NCI-H526 (cell line): ENCODE results near the gene KCNQ1.

Experiments used
- DNase-seq, 2 experiments: peaks; one replicate each; lab custom pipeline; 2025; lab: John Stamatoyannopoulos, UW

The KCNQ1 gene

DNA sequence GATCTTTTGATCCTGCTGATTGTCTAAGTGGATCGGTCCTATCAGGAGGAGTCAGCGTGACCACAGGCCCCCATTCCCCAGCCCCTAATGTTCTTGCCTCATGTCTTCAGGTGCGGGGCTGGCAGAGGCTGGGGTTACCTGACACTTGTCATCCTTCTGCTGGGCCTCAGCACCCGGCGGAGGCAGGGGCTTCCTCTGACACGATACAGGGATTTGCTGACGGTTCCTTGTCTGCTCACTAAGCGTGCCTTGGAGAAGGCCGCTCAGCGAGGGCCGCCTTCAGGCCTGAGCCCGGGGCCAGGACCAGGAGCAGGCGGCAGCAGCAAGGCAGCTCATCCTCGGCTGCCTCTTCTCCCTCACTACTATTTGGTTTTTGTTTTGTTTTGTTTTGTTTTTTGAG lies 300.7 kb downstream of the KCNQ1 start:
- no peak for DNase-seq

DNA sequence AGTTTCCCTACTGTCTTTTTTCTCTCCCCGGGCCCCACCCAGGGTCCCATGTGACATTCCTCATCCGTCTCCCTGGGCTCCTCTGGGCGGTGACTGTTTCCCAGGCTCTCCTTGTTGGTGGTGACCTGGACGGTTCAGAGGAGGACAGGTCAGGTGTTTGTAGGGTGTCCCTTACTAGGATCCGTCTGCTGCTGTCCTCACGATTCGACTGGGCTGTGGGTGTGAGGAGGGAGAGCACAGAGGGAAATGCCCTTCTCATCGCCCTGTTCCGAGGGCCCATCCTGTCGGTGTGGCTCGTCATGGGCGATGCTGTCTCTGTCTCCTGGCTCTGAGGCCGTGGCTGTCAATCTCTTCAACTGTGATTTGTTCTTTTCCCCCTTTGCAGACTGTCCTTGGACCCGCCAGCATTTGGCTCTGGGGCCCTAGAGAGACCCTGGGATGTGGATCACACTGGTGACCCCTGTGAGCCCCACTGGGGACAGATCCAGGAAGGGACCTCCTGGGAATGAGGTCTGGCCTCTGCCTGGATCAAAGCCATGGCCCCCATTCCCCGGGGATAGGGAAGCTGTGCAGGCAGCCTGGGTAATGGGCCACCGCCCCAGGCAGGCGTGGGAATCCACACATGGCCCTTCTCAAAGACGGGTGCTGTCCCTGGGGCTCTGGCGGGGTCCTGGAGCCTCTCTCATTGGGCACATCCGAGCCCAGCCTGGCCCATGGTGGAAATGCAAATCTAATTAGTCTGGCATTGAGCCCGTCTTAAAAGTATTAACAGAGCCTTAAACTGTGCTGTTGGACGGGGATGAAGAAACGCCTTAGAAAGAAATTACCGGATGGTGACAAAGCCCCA lies 301.8 kb downstream of the KCNQ1 start:
- no peak for DNase-seq

DNA sequence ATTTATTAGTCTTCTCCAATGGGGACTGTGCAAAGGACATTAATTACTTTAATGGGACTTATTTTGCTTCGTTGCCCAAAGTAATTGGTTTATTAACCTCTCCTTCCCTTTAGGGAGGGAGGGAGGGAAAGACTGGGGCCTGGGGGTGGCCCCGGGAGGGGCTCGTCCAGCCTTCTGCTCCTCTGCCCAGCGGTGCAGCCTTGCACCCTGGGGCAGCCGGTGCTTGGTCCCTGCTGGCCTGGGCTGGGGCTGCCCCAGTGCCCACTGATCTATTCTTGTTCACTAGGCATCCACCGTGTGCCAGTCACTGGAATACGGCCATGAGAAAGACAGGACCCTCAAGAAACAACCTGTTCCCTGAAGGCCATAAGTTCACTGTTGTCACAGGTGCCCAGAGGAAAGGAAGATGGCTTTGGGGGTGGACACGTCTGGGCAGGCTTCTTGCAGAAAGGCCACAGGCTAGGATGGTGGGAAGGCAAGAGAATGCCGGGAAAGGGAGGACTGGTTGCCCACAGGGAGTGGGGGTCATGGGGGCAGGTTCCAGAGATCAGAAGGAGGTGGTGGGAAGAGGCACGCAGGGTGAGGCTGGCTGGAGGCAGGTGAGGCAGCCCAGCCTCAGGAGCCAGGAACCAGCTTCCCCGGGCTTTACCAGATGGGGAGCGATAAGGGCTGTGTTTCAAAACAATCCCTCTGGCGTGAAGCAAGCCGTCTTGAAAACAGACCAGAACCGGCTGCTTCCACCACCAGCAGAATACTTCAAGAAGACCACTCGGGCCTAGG lies 302.6 kb downstream of the KCNQ1 start:
- DNase-seq = no peak

DNA sequence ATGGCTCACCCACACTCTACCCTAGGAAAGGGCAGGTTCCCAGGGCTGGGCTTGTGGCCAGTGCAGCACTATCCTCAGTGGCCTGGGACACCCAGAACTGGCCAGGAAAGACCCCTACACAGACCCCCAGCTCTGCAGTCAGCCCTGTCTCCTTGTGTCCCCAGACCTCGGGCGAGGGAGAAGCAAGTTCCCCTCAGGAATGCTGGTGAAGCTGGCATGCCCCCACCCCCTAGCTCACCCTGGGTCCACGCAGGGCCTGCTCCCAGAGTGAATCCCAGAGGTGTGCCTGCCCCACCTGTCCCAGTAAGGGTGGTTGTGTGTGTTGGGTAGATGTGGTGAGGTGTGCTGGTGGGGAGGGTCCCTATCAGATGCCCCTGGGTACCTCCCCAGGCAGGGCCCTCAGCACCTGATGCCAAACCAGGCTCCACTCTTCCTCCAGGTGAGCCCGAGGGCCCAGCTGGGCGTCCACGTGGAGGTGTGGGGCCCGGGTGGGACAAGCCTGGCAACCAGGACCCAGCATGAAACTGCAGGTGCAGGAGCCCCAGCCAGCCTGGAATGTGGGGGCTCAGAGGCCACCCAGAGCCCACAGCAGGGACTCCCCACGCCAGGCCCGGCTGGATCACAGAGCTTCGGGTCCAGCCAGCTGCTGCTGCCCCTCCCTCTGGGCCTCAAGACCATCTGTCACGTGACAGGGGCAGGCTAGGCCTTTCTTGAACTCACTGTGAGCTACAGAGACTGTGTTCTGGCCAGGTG lies 303.4 kb downstream of the KCNQ1 start:
- no peak for DNase-seq

DNA sequence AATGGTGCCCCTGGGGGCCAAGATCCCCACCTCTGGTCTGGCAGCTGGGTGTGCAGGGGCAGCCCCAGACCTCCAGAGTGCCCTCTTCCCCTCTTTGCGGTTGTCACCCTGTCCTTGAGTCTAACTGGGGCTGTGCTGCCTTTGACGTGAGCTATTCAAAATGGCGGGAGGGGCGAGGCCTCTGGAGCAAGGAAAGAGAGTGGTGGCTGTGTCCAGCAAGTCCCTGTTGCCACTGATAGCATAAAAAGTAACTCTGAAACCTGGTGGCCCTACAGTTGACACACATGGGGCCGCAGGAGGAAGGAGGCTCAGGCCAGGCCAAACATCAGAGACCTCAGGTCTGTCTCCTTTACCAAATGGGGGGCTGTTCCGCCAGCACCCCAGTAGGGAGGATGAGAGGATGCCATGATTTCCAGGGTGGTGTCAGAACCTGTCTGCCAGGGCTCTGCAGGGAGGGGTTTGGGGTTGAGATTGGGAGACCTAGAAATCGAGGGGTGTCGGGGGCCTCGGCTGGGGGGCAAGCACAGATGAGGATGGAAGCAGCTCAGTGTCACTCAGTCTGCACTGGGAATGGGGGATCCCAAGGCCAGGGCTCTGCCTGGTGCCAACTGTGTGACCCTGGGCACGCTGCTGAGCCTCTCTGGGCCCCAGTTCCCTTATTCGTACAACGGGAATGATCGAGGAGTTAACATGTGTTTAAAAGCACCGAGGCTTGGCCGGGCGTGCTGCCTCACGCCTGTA lies 304.2 kb downstream of the KCNQ1 start:
- no peak for DNase-seq

DNA sequence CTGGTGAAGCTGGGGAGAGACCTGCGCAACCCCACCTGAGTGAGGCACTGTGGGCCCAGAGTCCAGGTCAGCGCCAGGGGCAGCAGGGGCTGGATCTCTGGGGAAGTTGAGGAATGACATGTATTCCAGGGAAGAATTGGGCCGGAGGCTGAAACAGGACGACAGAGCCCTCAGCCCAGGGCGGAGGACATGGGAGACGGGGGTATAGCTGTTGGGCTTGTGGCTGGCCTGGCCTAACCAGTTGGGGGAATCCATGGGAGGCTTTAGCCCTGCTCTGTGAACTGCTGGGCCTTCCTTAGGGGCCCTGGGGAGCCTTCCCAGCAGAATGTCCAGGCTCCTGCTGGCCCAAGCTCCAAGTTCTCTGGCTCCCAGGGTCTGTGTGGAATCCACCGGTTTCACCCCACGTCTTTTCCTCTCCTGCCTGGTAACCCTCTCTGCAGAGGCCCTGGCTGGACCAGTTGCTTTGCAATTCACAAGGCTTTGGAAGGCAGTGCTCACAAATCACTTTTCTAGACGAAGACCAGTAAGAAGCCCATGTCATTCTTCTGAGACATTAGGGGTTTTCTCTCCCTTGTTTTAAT lies 305.4 kb downstream of the KCNQ1 start:
- no peak for DNase-seq

DNA sequence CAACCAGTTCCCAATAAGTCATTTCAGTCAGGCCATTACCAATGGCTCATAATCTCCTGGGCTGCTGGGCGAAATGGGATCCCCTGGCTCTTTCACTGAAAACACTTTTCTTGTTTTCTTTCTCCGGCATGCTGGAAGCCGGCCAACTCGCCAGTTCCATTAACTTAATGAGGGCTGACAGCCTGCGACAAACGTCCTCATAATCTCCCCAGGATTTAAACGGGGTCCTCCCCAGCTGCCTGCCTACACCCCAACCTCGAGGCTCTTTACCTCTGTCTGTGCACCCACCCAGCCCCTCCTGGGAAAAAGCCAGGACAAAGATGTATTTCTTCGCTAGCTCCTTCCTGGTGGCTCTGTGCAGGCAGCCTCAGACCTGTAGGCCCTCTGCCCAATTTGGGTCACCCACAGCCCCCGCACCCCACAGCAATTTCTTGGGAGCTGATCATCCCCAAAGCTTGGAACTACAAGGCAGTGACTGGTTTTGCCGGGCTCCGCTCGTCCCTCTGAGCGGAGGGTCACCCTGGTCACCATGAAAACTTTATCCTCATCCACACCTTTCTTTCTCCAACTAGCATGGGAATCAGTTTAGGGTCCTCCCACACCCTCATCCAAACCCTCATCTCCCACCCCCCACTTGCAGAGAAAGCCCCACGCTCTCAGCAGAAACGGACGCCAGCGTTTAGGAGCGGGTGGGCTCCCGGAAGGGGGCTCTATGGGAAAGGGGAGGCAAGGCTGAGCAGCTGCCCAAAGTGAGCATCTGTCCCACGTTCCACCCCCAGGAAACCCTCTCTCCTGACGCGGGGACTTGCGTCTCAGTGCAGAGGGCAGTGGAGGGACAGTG lies 306.1 kb downstream of the KCNQ1 start:
- DNase-seq = no peak

DNA sequence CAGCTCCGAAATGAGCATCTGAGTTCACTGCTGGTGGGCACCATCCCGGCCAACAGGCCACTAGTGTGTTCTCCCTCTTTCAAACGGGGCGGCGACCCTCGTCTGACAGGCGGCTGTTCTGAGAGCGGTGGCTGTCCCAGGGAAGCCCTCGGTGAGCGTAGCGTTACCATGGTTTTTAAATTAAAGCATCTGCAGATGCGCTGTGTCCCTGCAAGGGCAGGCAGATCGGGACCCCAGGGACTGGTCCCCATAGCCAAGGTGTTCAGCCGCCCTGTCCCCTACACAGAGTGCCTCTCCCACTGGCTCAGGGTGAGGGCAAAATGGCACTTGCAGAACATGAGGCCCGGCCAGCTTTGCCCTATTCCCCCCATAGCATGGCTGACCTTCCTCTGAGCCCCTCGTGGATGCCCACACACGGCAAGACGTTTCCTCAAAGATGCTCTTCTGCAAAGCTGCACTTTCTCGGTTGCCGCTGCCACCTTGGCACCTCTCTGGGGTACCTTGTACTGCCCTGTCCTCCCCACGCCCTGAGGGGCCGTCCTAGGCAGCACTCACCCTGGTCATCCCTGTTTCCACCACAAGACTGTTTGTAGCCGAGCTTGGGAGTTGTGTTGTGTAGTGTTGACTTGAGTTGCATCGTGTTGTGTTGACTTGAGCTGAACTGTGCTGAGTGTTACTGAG lies 306.9 kb downstream of the KCNQ1 start:
- no peak for DNase-seq

DNA sequence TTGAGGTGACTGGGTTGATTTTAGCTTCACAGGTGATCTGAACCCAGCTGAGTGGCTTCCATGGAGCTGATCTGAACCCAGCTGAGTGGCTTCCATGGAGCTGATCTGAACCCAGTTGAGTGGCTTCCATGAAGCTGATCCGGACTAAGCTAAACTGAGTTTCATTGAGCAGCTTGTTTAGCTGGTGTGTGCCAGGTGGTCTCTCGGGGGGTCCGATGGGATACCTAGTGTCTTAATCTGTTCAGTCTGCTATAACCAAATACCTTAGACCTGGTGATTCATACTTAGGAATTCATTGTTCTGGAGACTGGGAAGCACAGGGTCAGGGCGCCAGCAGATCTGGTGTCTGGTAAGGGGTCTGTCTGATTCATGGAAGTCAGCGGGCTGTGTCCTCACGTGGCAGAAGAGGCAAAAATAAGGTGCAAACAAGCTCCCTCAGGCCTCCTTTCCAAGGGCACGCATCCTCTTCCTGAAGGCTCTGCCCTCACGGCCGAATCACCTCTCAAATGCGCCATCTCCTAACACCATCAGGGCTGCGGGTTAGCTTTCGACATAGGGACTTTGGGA lies 307.5 kb downstream of the KCNQ1 start:
- DNase-seq = no peak

DNA sequence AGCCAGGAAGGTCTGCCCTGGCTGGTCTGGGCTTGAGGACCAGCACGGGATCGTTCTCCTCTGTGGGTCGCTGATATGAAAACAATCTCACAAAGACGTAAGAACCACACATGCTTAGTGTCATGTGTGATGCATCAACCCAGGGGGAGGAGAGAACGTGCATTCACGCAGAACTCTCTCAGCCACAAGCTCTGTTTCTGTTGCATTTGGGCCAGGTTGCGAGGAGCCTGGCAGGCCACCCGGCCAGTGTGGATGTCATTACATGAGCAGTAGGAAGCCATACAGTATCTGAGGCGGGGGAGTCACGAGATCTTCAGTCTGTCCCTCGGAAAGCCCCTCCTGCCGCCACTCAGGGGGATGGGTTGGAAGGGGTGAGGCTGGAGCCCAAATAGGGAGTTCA lies 308.1 kb downstream of the KCNQ1 start:
- no peak for DNase-seq

DNA sequence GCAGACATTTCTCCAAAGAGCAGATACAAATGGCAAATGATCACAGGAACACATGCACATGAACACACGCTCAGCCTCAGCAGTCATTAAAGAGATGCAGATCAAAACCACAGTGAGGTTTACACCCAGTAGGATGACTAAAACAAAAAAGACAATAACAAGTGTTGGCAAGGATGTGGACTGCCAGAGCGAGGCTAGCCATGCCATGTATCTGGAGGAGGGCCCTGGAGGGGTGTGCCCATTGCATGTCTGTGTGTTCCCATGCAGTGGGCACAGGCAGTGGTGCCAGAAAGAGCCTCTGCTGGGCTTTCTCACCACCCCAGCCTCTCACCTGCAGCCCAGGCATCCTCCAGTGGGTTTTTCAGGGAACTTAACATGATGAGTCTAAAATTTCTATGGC lies 309.2 kb downstream of the KCNQ1 start:
- no peak for DNase-seq

DNA sequence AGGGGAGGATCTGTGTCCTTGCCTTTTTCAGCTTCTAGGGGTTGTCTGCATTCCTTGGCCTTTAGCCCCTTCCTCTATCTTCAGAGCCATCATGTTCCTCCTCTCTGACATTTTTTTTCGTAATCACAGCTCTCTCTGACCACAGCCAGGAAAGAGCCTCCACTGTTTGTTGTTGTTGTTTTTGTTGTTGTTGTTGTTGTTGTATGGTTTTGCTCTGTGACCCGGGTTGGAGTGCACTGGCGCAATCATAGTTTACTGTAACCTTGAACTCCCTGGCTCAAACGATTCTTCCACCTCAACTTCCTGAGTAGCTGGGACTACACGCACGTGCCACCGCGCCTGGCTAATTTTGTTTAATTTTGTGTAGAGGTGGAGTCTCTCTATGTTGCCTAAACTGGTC lies 310.3 kb downstream of the KCNQ1 start:
- no peak for DNase-seq

DNA sequence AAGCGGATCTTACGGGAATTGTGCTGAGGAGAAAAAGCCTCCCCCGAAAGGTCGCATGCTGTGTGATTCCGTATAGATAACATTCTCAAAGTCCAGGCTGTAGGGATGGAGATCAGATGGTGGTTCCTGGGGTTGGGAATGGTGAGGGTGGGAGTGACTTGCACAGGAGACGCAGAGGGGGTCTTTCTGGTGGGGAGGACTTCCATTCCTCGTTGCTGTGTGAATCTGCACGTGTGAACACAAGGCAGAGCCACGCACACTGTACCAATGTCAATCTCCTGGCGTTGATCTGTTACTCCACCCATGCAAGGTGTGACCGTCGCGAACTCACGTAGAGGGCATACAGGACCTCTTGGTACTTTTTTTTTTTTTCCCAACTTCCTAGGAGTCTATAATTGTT lies 313.9 kb downstream of the KCNQ1 start:
- no peak for DNase-seq

DNA sequence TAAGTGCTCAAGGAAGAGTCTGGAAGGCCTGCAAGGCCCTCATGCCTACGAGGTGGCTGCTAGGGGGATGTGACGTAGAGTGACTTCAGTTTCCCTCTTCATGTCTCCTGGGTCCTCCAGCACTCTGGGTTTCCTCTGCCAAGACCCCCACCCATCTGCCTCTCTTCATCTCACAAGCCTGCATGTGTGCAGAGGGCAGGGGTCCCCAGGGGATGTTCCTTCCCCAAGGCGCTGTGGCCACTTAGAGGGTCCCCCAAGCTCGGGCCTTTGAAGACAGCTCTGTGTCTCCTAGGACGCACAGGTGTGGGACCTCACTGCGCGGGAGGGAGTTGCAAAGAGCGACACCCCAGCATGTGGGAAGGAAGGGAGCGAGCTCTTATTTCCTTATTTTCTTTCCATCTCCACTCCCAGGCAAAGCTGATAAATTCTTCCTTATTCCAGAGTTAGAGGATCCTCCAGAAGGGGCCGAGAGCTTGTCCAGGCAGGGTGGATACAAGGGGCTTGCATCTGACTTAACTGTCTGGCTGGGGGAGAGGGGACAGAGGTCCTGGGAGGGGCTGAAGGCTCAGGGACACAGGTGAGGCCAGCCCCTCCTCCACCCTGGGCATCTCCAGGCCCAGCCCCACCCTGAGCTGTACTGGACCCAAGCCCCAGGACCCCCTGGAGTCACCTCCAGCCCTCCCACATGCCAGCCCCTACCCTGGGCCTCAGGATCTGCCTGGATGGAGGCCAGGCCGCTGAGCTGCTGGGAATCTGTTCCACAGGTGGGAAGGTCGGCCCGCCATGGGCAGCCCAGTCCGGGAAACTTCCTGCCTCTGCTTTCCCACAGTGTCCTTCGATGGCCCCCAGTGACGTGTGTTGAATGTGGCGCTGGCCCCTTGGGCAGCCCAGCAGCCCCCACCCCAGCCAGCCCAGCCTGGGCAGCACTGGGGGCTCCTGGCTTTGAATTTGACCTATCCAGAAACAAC lies 314.7 kb downstream of the KCNQ1 start:
- DNase-seq = no peak

DNA sequence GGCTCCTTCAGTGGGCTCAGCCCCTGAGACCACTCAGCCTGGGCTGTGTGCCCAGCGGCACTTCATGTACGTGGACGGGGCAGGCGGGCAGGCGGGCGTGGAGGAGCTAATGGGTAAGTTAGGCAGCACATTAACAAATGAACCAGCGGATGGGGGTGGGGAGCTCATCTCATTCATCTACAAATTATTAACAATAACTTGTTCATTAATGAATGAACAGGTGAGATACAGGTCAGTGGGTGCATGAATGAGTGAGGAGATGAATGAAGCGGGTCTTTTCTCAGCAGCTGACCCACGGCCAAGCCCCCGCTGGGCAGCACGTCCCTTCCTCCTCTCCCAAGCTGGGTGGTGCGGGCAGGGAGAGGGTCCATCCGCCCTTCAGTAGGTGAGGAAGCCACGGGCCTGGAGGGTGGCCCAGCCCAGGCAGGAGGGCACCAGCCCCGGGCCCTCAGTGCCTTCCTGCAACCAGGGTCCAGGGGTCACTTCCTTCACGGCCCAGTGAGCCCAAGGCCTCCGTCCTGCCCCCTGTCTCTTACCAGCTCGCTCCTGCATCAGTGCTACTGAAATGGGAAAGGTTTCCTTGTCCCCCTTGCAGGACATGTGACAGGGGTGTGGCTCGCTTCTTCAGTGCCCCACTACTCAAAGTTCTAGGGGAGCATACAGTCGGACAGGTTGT lies 315.5 kb downstream of the KCNQ1 start:
- DNase-seq = no peak

DNA sequence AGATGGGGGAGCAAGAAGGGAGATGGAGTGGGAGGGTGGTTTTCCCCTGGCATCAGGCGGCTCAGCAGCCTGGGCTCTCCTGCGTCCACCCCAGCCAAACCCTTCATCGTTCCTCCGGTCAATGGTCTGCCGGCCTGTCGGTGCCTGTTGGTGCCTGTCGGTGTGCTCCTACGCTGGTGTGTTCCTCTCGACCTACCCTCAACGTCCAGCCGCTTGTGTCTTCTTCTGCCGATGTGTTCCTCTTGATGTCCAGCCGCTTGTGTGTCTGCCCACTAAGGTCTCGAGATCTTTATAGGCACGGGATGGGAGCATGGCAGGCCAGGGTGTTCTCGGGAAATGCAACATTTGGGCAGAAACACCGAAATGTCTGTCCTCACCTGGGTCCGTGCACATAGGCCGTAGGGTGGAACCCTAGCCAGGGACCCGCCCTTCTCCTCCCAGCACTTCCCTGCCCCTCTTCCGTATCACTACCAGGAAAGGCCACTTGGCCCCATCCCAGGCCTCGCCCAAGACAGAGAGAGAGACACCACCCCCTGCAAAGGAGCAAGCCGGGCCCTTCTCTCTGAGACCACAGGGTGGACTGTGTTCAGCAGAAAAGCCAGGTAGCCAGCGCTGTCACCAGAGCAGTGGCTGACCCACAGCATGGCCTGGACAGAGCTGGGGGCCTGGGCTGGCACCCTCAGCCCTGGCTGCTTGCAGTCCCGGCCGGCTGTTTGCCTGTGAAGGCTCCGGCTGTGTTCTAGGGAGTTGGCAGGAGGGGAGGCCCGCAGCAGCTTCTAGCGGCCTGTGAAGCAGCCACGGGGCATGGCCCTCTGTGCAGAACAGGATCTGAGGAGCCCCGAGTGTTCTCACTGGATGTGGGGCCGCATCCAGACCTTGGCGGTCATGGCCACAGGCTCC lies 316.6 kb downstream of the KCNQ1 start:
- DNase-seq = no peak

DNA sequence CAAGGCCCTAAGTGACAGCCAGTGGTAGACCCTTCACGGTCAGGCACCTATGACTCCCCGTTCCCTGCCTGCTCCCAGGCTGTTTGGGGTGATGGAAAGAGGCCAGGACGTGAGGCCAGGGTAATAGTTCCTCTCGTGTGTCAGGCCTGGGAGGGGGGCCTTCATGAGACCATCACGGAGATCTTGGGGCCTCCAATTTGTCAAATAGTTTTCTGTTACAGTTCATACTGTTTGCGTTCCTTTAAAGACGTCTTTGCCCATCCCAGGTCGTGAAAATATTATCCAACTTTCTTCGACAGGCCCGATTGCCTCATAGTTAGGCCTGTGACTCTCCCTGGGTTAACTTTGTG lies 317.2 kb downstream of the KCNQ1 start:
- DNase-seq = no peak
